ENCODE data around the gene KCNK13. TPM values are rescaled to one million over a fixed set of nuclear protein-coding genes. Genes with fewer than 3 reads are reported as not detected.

The KCNK13 gene
- polyA plus RNA-seq, 1 donor (not counting 4 experiments of a cell fraction or from before 2014, with no cell fraction given), result 0.03 TPM

DNA sequence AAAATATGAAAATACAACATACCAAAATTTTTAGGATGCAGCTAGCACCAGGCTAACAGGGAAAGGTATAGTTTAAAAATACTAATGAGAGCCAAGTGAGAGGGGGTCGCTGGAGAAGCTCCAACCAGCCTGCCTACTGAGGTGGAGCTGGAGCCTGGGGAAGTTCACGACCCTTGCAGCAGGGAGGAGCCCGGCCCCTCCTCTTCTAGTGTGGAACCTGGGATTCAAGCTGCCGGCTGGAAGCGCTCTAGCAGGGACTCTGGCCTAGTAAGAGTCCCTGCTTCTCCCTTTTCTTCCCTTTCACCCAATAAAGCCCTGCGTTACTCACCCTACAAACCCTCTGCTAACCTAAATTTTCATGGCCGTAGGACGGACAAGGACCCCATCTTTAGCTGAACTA is 5.0 kb upstream of the KCNK13 start:
- Histone ChIP-seq H2AFZ (ENCODE audit: control insufficient read depth, low read length) (no peak overlapping the region), H3K9me1 (ENCODE audit: control insufficient read depth, extremely low read depth, insufficient read depth, low read length) (no peaks in the 10 kb centered on the region), H3K9me3 (ENCODE audit: control insufficient read depth, low read depth, low read length) (no peaks in the 10 kb centered on the region), H3K27me3 (ENCODE audit: control insufficient read depth, extremely low read depth, insufficient read depth, low read length) (peaks cover 26% of the 10 kb centered on the region), H3K4me1 (ENCODE audit: control insufficient read depth, extremely low read depth, insufficient read depth, low read length) (peaks cover 7% of the 10 kb centered on the region), H3K36me3 (ENCODE audit: control insufficient read depth in 2 of 2, extremely low read depth in 1 of 2, insufficient read depth in 2 of 2, low read length in 2 of 2) (no peaks in the 10 kb centered on the region), H3K27ac (ENCODE audit: control insufficient read depth, insufficient read depth, low read length) (no peak overlapping the region), H3K9ac (ENCODE audit: control insufficient read depth, extremely low read depth, insufficient read depth, low read length) (no peak overlapping the region), H3K4me3 (ENCODE audit: control insufficient read depth in 2 of 3, extremely low read depth in 1 of 3, insufficient read depth in 2 of 3, low read depth in 1 of 3, low read length in 3 of 3) (no peak overlapping the region), H3K4me2 (ENCODE audit: control insufficient read depth, extremely low read depth, insufficient read depth, low read depth, low read length) (no peak overlapping the region), H3K79me2 (ENCODE audit: control insufficient read depth, insufficient read depth, low read length) (no peaks in the 10 kb centered on the region), H4K20me1 (ENCODE audit: control insufficient read depth, extremely low read depth, insufficient read depth, low read length) (no peaks in the 10 kb centered on the region)
- FAIRE-seq, result no peak
- no peak for DNase-seq (ENCODE audit: low read depth, low spot score)
- TF ChIP-seq EZH2 (IDR thresholded peaks at IDR 0.05; ENCODE audit: low read length), result no peak
- dilution Hi-C loops (cut with MboI; ENCODE audit: extremely low pct_ligation_motif_present, low sequenced_read_pairs), result no loop called here

DNA sequence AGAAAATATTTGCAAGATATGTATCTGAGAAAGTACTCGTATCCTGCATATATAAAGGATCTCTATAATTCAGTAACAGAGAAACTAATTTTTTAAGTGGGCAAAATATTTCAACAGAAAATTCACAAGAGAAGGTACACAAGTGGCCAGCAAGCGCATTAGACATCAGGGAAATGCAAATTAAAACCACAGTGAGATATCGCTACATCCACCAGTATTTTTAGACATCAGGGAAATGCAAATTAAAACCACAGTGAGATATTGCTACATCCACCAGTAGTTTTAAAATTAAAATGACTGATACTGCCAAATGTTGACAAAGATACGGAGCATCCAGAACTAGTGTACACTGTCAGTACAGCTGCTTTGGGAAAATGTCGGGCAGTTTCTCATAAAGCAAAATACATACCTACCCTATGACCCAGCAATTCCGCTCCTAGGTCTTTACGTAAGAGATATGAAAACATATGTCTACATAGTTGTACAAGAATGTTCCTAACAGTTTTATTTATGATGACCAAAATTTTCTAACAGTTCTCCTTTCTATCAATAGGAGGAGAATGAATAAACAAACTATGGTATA is 2.8 kb upstream of the KCNK13 start:
- H3K9ac ChIP-seq (ENCODE audit: control insufficient read depth, extremely low read depth, insufficient read depth, low read length), result no peak overlapping the region
- no peak overlapping the region for H3K4me3 ChIP-seq (ENCODE audit: control insufficient read depth in 2 of 3, extremely low read depth in 1 of 3, insufficient read depth in 2 of 3, low read depth in 1 of 3, low read length in 3 of 3)
- no peak overlapping the region for H3K27ac ChIP-seq (ENCODE audit: control insufficient read depth, insufficient read depth, low read length)
- no peak overlapping the region for H2AFZ ChIP-seq (ENCODE audit: control insufficient read depth, low read length)
- H3K79me2 ChIP-seq (ENCODE audit: control insufficient read depth, insufficient read depth, low read length), result no peaks in the 10 kb centered on the region
- H4K20me1 ChIP-seq (ENCODE audit: control insufficient read depth, extremely low read depth, insufficient read depth, low read length), result no peaks in the 10 kb centered on the region
- no peaks in the 10 kb centered on the region for H3K9me1 ChIP-seq (ENCODE audit: control insufficient read depth, extremely low read depth, insufficient read depth, low read length)
- no peaks in the 10 kb centered on the region for H3K9me3 ChIP-seq (ENCODE audit: control insufficient read depth, low read depth, low read length)
- TF ChIP-seq, protein P1, sequence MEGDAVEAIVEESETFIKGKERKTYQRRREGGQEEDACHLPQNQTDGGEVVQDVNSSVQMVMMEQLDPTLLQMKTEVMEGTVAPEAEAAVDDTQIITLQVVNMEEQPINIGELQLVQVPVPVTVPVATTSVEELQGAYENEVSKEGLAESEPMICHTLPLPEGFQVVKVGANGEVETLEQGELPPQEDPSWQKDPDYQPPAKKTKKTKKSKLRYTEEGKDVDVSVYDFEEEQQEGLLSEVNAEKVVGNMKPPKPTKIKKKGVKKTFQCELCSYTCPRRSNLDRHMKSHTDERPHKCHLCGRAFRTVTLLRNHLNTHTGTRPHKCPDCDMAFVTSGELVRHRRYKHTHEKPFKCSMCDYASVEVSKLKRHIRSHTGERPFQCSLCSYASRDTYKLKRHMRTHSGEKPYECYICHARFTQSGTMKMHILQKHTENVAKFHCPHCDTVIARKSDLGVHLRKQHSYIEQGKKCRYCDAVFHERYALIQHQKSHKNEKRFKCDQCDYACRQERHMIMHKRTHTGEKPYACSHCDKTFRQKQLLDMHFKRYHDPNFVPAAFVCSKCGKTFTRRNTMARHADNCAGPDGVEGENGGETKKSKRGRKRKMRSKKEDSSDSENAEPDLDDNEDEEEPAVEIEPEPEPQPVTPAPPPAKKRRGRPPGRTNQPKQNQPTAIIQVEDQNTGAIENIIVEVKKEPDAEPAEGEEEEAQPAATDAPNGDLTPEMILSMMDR (optimal IDR thresholded peaks at IDR 0.05 in 1 of 3, IDR thresholded peaks at IDR 0.05 in 1 of 3, conservative IDR thresholded peaks at IDR 0.05 in 1 of 3; ENCODE audit: extremely low read depth in 1 of 3, insufficient read depth in 2 of 3, low read length in 3 of 3), result no peak
- no peak for TF ChIP-seq EZH2 (IDR thresholded peaks at IDR 0.05; ENCODE audit: low read length)
- FAIRE-seq (no peak), DNase-seq (ENCODE audit: low read depth, low spot score) (no peak)
- peaks cover 48% of the 10 kb centered on the region for H3K27me3 ChIP-seq (ENCODE audit: control insufficient read depth, extremely low read depth, insufficient read depth, low read length)
- H3K36me3 ChIP-seq (ENCODE audit: control insufficient read depth in 2 of 2, extremely low read depth in 1 of 2, insufficient read depth in 2 of 2, low read length in 2 of 2), result no peaks in the 10 kb centered on the region
- H3K4me2 ChIP-seq (ENCODE audit: control insufficient read depth, extremely low read depth, insufficient read depth, low read depth, low read length), result no peak overlapping the region
- peaks cover 7% of the 10 kb centered on the region for H3K4me1 ChIP-seq (ENCODE audit: control insufficient read depth, extremely low read depth, insufficient read depth, low read length)
- dilution Hi-C loops (cut with MboI; ENCODE audit: extremely low pct_ligation_motif_present, low sequenced_read_pairs), result no loop called here
